Activated T-helper 2 cell treated with anti-CD3 and anti-CD28 coated beads, Interferon-gamma antibody, Interleukin-2, Interleukin-4, amounts not matched to agents 10 μg/mL and 5 μg/mL and 100 μg/mL, durations not matched to agents 14 hours and 24 hours and 36 hours (primary cell): ENCODE results near the gene KRT20. TPM values are rescaled to one million over a fixed set of nuclear protein-coding genes. Genes with fewer than 3 reads are reported as not detected.
"Not testable (repeated sequence)": the region's sequence is repeated elsewhere in the genome, so short reads cannot be mapped to it uniquely, and the experiment has no call there.

Source experiments
- DNase-seq: peaks from one replicate; pipeline ENCODE4 v3.0.0; 2021; ENCODE audit warnings: low spot score
- H3K27ac Mint-ChIP-seq: one replicate; pipeline ENCODE4 v1.8.0; 2021; ENCODE audit warnings: mixed read lengths
- H3K27me3 Mint-ChIP-seq: one replicate; pipeline ENCODE4 v1.8.0; 2021; ENCODE audit warnings: low read depth, mixed read lengths
- H3K36me3 Mint-ChIP-seq: one replicate; pipeline ENCODE4 v1.8.0; 2021; ENCODE audit warnings: low read depth, mixed read lengths
- H3K4me1 Mint-ChIP-seq: one replicate; pipeline ENCODE4 v1.8.0; 2021; ENCODE audit warnings: low read depth, mixed read lengths
- H3K4me3 Mint-ChIP-seq: one replicate; pipeline ENCODE4 v1.8.0; 2021; ENCODE audit warnings: low read depth, mild to moderate bottlenecking, moderate library complexity, mixed read lengths
- H3K9me3 Mint-ChIP-seq: one replicate; pipeline ENCODE4 v1.8.0; 2021; ENCODE audit warnings: mixed read lengths
- intact Hi-C: fragments of 100-400 bp; cut with micrococcal nuclease; formaldehyde crosslinking; loops from one replicate; pipeline ENCODE4 v1.15.1; 2023
- total RNA-seq: library from RNA; stranded (reverse); gene quantifications from 2 replicates; pipeline ENCODE4 v1.2.3, GENCODE V29; 2022

Gene KRT20
- not detected in 2 replicates for total RNA-seq

DNA sequence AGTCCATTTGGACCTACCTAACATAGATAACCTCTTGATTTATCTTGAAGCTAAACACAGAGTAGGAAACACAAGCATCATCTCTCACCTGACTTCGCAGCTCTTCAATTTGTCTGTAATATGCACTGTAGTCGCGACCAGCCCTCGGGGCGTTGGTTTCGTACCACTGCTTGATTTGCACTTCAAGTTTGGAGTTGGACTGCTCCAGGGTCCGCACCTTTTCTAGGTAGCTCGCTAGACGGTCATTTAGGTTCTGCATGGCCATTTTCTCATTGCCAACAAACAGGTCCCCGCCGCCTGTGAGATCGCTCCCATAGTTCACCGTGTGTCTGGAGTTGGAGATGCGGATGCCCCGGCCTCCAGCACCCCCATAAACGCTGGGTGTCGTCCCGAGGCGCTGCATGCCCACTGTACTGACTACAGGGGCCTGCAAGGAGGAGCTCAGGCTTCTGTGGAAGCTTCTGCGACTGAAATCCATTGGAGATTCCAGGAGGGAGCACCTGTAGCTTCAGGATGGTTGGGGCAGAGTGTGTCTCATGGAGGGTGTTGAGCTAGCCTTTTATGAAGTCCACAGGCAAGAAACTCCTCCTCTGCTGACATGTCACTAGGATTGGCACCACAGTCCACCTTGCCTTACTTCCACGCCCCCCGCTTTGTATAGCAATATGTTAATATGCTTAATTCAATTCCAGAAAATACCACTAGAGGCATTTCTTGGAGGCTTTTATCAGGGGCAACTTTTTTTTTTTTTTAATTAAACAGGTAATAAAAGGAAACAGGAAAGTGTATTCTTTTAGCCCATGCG lies at the start of gene KRT20:
TSS of gene KRT20 (minus strand) at position 535 of the 805 bp plus-strand sequence. CDS start at position 478, 57 bp downstream.
- H3K36me3 Mint-ChIP-seq, result no peaks in the 10 kb centered on the region
- no peak within 1 kb of the TSS for H3K4me3 Mint-ChIP-seq
- peaks cover 47% of the 10 kb centered on the region for H3K27me3 Mint-ChIP-seq
- intact Hi-C loops, result no loop called here
- no peaks in the 10 kb centered on the region for H3K4me1 Mint-ChIP-seq
- H3K9me3 Mint-ChIP-seq, result no peaks in the 10 kb centered on the region
- no peak within 1 kb of the TSS for H3K27ac Mint-ChIP-seq
- DNase-seq, result no peak

DNA sequence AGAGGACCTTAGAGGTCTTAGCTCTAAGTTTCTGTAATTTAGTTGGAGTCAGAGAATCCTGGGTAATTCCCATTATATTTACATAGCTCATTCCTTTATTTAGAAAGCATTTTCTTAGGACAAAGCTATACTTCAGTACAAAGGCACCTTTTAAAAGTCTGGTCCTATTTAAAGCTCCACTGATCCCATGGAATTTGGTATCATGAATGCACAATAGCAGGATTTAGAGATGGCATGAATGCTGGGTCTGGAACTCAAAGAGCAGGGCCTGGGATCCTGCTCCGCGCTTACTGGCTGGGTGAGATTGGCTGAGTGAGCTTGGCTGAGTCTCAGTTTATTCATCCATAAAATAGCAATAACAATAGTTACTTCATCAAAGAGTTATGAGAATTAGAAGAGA lies 47.6 kb upstream of the KRT20 start:
- no peaks in the 10 kb centered on the region for H3K9me3 Mint-ChIP-seq
- no peak overlapping the region for H3K27ac Mint-ChIP-seq
- no peaks in the 10 kb centered on the region for H3K4me1 Mint-ChIP-seq
- intact Hi-C loops, result no loop called here
- DNase-seq, result no peak
- peaks cover 15% of the 10 kb centered on the region for H3K27me3 Mint-ChIP-seq
- H3K36me3 Mint-ChIP-seq, result no peaks in the 10 kb centered on the region
- no peak overlapping the region for H3K4me3 Mint-ChIP-seq

DNA sequence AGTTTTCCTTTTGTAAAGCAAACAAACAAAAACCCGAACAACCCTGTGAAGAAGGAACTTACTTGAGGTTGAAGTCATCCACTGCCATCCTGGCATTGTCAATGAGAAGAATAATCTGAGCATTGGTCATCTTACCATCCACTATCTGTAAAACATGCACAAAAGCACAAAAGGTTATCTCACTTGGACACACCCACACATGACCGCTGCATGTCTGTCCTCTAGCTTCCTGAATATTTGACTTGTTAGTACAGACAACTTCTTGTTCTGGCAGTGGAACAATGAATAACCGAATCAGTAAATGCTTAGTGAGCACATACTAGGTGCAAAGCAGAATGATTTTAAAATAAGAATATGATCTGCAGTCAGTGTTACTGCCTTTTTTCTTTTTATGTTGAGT lies 46.3 kb upstream of the KRT20 start:
- H3K27ac Mint-ChIP-seq, result no peak overlapping the region
- H3K4me3 Mint-ChIP-seq, result no peak overlapping the region
- no peaks in the 10 kb centered on the region for H3K9me3 Mint-ChIP-seq
- intact Hi-C loops, result no loop called here
- H3K27me3 Mint-ChIP-seq, result peaks cover 21% of the 10 kb centered on the region
- no peaks in the 10 kb centered on the region for H3K36me3 Mint-ChIP-seq
- no peaks in the 10 kb centered on the region for H3K4me1 Mint-ChIP-seq
- DNase-seq, result no peak

DNA sequence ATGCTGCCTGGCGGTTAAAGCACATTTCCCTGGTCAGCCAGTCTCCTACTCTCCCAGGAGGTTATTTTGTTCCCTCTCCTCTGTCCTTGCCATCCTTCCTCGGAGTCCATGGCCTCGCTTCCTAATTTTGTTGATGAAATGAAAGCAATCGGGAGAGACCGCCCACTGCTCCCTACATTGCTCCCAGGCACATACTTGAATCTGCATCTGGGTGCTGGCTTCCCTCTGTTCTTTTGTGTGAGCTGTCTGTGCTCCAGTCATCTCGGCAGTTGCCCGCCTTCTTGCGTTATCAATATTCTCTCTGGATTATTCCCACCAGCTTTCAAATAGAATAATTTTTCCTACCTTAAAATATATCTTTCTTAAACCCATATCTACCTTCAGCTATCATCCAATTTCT lies 41.3 kb upstream of the KRT20 start:
- peaks cover 10% of the 10 kb centered on the region for H3K27me3 Mint-ChIP-seq
- intact Hi-C loops, result no loop called here
- DNase-seq, result no peak
- H3K9me3 Mint-ChIP-seq, result no peaks in the 10 kb centered on the region
- H3K4me3 Mint-ChIP-seq, result no peak overlapping the region
- no peak overlapping the region for H3K27ac Mint-ChIP-seq
- no peaks in the 10 kb centered on the region for H3K4me1 Mint-ChIP-seq
- no peaks in the 10 kb centered on the region for H3K36me3 Mint-ChIP-seq

DNA sequence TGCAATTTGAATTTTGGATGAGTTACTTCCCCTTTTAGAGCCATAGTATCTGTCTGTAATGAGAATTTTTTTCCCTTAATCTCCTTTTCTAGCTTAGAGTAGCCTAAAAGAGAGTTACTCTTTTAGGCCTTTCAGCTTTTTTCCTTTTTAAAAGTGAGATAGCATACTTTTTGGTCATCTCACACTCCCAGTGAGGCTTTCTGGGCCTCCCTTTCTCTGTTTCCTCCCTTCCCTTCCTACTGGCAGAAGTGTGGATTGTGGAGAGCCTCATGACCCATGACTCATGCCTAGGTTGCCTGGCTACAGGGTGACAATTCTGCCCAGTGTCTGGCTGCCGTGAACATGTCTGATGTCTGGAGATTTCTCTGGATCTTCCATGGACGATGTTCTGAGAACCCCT lies 37.2 kb upstream of the KRT20 start:
- H3K36me3 Mint-ChIP-seq, result no peaks in the 10 kb centered on the region
- peaks cover 16% of the 10 kb centered on the region for H3K27me3 Mint-ChIP-seq

GRCh38 chr17:40921026-40921425 lies 36.0 kb upstream of the KRT20 start:
- intact Hi-C loops, result no loop called here
- Mint-ChIP-seq H3K27ac (no peak overlapping the region), H3K4me1 (no peaks in the 10 kb centered on the region), H3K9me3 (no peaks in the 10 kb centered on the region), H3K4me3 (no peak overlapping the region), H3K36me3 (no peaks in the 10 kb centered on the region), H3K27me3 (peaks cover 8% of the 10 kb centered on the region)
- DNase-seq, result no peak

More for the DNA sequence above, 37.2 kb upstream of the KRT20 start:
- Mint-ChIP-seq H3K27ac (no peak overlapping the region), H3K4me3 (no peak overlapping the region), H3K9me3 (no peaks in the 10 kb centered on the region), H3K4me1 (no peaks in the 10 kb centered on the region)
- no peak for DNase-seq
- intact Hi-C loops, result no loop called here

GRCh38 chr17:40917116-40917515 lies 32.1 kb upstream of the KRT20 start:
- H3K9me3 Mint-ChIP-seq, H3K36me3 Mint-ChIP-seq, intact Hi-C loops, H3K4me1 Mint-ChIP-seq, DNase-seq, H3K27me3 Mint-ChIP-seq, H3K4me3 Mint-ChIP-seq, H3K27ac Mint-ChIP-seq: not testable (repeated sequence)

DNA sequence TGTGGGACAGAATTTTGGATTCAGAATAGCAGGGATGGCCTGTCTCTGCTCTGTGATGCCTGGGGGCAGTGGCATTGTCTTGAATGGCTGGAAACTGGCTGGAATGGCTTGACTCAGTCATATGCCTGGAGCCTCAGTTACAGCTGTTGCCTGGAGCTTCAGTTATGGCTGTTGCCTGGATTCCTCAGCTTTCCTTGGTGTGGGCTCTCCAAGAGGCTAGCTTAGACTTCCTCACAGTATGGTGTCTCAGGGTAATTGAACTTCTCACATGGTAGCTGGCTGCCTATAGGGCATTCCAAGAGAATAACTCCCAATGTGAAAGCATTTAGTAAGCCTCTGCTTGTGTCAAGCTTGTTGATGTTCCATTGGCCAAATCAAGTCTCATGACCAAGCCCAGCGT lies 31.3 kb upstream of the KRT20 start:
- H3K4me1 Mint-ChIP-seq, result no peaks in the 10 kb centered on the region
- no peak overlapping the region for H3K27ac Mint-ChIP-seq
- H3K36me3 Mint-ChIP-seq, result no peaks in the 10 kb centered on the region
- intact Hi-C loops, result no loop called here
- DNase-seq, result no peak
- H3K4me3 Mint-ChIP-seq, result no peak overlapping the region
- no peaks in the 10 kb centered on the region for H3K9me3 Mint-ChIP-seq
- peaks cover 12% of the 10 kb centered on the region for H3K27me3 Mint-ChIP-seq

- Mint-ChIP-seq H3K4me3 (no peak overlapping the region), H3K27me3 (peaks cover 12% of the 10 kb centered on the region)
These were observed 30.7 kb upstream of the KRT20 start for GRCh38 chr17:40915721-40916256.

GRCh38 chr17:40915199-40915661 lies 30.2 kb upstream of the KRT20 start:
- Mint-ChIP-seq H3K4me3 (no peak overlapping the region), H3K36me3 (no peaks in the 10 kb centered on the region), H3K27ac (no peak overlapping the region), H3K4me1 (no peaks in the 10 kb centered on the region), H3K27me3 (peaks cover 12% of the 10 kb centered on the region), H3K9me3 (no peaks in the 10 kb centered on the region)
- intact Hi-C loops, result no loop called here
- DNase-seq, result no peak

More at GRCh38 chr17:40915721-40916256, 30.7 kb upstream of the KRT20 start:
- Mint-ChIP-seq H3K4me1 (no peaks in the 10 kb centered on the region), H3K27ac (no peak overlapping the region), H3K9me3 (no peaks in the 10 kb centered on the region), H3K36me3 (no peaks in the 10 kb centered on the region)
- DNase-seq, result no peak
- intact Hi-C loops, result no loop called here

DNA sequence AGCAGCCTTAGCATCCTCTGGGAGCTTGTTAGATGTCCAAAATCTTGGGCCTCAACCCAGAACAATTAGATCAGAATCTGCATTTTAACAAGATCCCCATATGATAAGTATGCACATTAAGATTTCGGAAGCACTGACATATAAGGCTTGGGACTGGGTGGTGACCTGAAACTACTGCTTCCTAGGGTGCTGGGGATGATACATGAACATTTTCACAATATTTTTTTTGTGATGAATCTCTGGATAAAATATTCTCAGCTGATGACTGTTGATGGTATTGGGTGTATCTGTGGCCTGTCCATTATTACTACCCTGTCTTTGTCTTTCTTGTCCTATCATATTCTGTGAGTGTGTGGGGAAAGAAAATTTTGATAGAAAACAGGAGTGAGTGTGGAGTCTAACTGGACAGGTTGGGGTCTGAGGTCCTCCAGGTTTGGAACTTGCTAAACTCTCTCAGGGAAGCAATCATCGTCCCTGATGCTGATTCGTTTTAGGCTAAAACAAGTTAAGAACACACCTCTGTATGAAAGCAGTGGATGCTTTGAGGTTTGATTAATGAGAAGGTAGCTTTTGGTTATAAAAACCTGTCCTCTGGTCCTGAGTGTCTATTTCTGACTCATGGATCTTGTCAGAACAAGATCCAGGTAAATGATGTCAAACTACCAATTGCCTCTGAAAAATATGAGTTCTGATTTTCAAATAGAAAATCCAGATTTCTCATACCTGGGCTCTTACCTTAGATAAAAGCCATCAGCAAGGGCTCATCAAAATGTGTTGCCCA lies 29.2 kb upstream of the KRT20 start:
- intact Hi-C loops, result no loop called here
- no peaks in the 10 kb centered on the region for H3K36me3 Mint-ChIP-seq
- no peak overlapping the region for H3K4me3 Mint-ChIP-seq
- H3K9me3 Mint-ChIP-seq, result no peaks in the 10 kb centered on the region
- no peaks in the 10 kb centered on the region for H3K4me1 Mint-ChIP-seq
- no peak overlapping the region for H3K27ac Mint-ChIP-seq
- H3K27me3 Mint-ChIP-seq, result peaks cover 7% of the 10 kb centered on the region
- DNase-seq, result no peak

GRCh38 chr17:40912486-40913210 lies 27.6 kb upstream of the KRT20 start:
- no peak for DNase-seq
- Mint-ChIP-seq H3K9me3 (no peaks in the 10 kb centered on the region), H3K27ac (no peak overlapping the region), H3K36me3 (no peaks in the 10 kb centered on the region), H3K4me1 (no peaks in the 10 kb centered on the region), H3K27me3 (peaks cover 15% of the 10 kb centered on the region), H3K4me3 (no peak overlapping the region)
- intact Hi-C loops, result no loop called here
